Measurements from ENCODE around the gene PDZRN3. TPM values are rescaled to one million over a fixed set of nuclear protein-coding genes. Genes with fewer than 3 reads are reported as not detected.

Gene PDZRN3
- total and polyA plus RNA-seq, 2 of the 13 experiments (the other 11 are each of a cell fraction or from before 2014, with no cell fraction given) = not detected

GRCh38 chr3:73341272-73341935 lies 283.3 kb downstream of the PDZRN3 start:
- Histone ChIP-seq H4K20me1 (ENCODE audit: insufficient read depth, low read length) (no peaks in the 10 kb centered on the region), H3K79me2 (ENCODE audit: insufficient read depth, low read length) (no peaks in the 10 kb centered on the region), H2AFZ (ENCODE audit: low read length) (no peak overlapping the region), H3K4me3 (replicated peaks in 1 of 3; ENCODE audit: insufficient read depth in 1 of 3, low read depth in 2 of 3, low read length in 3 of 3) (no peak overlapping the region), H3K27me3 (ENCODE audit: control insufficient read depth in 1 of 2, insufficient read depth in 2 of 2, low read length in 2 of 2) (no peaks in the 10 kb centered on the region), H3K4me2 (ENCODE audit: low read depth, low read length) (no peak overlapping the region), H3K27ac (ENCODE audit: extremely low read length, insufficient read depth, low read length) (no peak overlapping the region), H3K36me3 (replicated peaks in 1 of 2; ENCODE audit: control insufficient read depth in 1 of 2, insufficient read depth in 2 of 2, low read length in 2 of 2) (no peaks in the 10 kb centered on the region), H3K4me1 (ENCODE audit: insufficient read depth, low read length) (no peaks in the 10 kb centered on the region), H3K9ac (ENCODE audit: insufficient read depth, low read depth, low read length) (no peak overlapping the region), H3K9me3 (ENCODE audit: low read length) (no peaks in the 10 kb centered on the region)
- in situ Hi-C loops (cut with HindIII; ENCODE audit: extremely low pct_ligation_motif_present, low pct_unique_long_range_greater_than_20kb) = no loop called here
- intact Hi-C loops (cut with micrococcal nuclease; ENCODE audit: unreplicated experiment) = no loop called here
- 33% methylated on average over 3 of the region's 3 CpGs for WGBS (ENCODE audit: low lambda C conversion rate)
- FAIRE-seq (no peak), ATAC-seq (no peak), DNase-seq (ENCODE audit: low spot score) (no peak)
- ChIA-PET CTCF (ENCODE audit: low intra/inter-chr PET ratio, low total read pairs) (no interaction called here), POLR2A (no interaction called here)
- no peak for TF ChIP-seq ARID4A (CRISPR knock-in tag; IDR thresholded peaks at IDR 0.05; ENCODE audit: borderline replicate concordance)
- BruUV-seq (replicated peaks) = no TSS peak

- no peak for FAIRE-seq
- no peak overlapping the region for H2AFZ ChIP-seq (ENCODE audit: low read length)
- no peaks in the 10 kb centered on the region for H4K20me1 ChIP-seq (ENCODE audit: insufficient read depth, low read length)
- intact Hi-C loops (cut with micrococcal nuclease; ENCODE audit: unreplicated experiment) (no loop called here), in situ Hi-C loops (cut with HindIII; ENCODE audit: extremely low pct_ligation_motif_present, low pct_unique_long_range_greater_than_20kb) (no loop called here)
- ChIA-PET CTCF (ENCODE audit: low intra/inter-chr PET ratio, low total read pairs) (no interaction called here), POLR2A (no interaction called here)
- H3K4me2 ChIP-seq (ENCODE audit: low read depth, low read length) = no peak overlapping the region
- ATAC-seq = no peak
- H3K27me3 ChIP-seq (ENCODE audit: control insufficient read depth in 1 of 2, insufficient read depth in 2 of 2, low read length in 2 of 2) = no peaks in the 10 kb centered on the region; a peak in 1 of 5 replicates
- H3K36me3 ChIP-seq (replicated peaks in 1 of 2; ENCODE audit: control insufficient read depth in 1 of 2, insufficient read depth in 2 of 2, low read length in 2 of 2) = no peaks in the 10 kb centered on the region
- no TSS peak for BruUV-seq (replicated peaks)
- no peaks in the 10 kb centered on the region for H3K4me1 ChIP-seq (ENCODE audit: insufficient read depth, low read length)
- no peak overlapping the region for H3K27ac ChIP-seq (ENCODE audit: extremely low read length, insufficient read depth, low read length)
- 58% methylated on average over 3 of the region's 3 CpGs for WGBS (ENCODE audit: low lambda C conversion rate)
- no peak for DNase-seq (ENCODE audit: low spot score)
- TF ChIP-seq AGO1 (IDR thresholded peaks at IDR 0.05; ENCODE audit: low read depth, low read length, poor library complexity, severe bottlenecking) (no peak), MAF1 (CRISPR knock-in tag; IDR thresholded peaks at IDR 0.05; ENCODE audit: borderline replicate concordance) (no peak), TFDP1 (CRISPR knock-in tag; IDR thresholded peaks at IDR 0.05; ENCODE audit: borderline replicate concordance) (no peak), AKAP8 (CRISPR knock-in tag; IDR thresholded peaks at IDR 0.05) (no peak), ZNF710 (CRISPR knock-in tag; IDR thresholded peaks at IDR 0.05; ENCODE audit: borderline replicate concordance) (no peak), ZNF660 (CRISPR knock-in tag; IDR thresholded peaks at IDR 0.05; ENCODE audit: borderline replicate concordance, low read depth) (no peak)
- no peak overlapping the region for H3K9ac ChIP-seq (ENCODE audit: insufficient read depth, low read depth, low read length)
- no peak overlapping the region for H3K4me3 ChIP-seq (replicated peaks in 1 of 3; ENCODE audit: insufficient read depth in 1 of 3, low read depth in 2 of 3, low read length in 3 of 3)
- no peaks in the 10 kb centered on the region for H3K79me2 ChIP-seq (ENCODE audit: insufficient read depth, low read length)
- no peaks in the 10 kb centered on the region for H3K9me3 ChIP-seq (ENCODE audit: low read length)
These were observed 292.2 kb downstream of the PDZRN3 start for GRCh38 chr3:73332558-73332957.

Measured in HepG2 (cell line).